Bronchus fibroblast of lung (primary cell): Measurements from ENCODE around the gene RSPO3. TPM values are rescaled to one million over a fixed set of nuclear protein-coding genes. Genes with fewer than 3 reads are reported as not detected.

ENCODE experiments used
- total RNA-seq: library from RNA; depleted of rRNA; stranded (reverse); fragments of >200 nt; gene quantifications from 2 replicates; pipeline ENCODE4 v1.2.3, GENCODE V29; 2015

Gene RSPO3
- not detected in 2 replicates for total RNA-seq

GRCh38 chr6:127118298-127119101 lies at the start of gene RSPO3:
TSS of gene RSPO3 (plus strand) at chr6:127118671. CDS start at chr6:127119193, 522 bp downstream.

Other genes starting within 250 kb of the RSPO3 start
- gene RNF146, start 148.2 kb downstream of the RSPO3 start, total RNA-seq = 13.4 and 16.1 TPM in 2 replicates
- gene ECHDC1, start 224.9 kb downstream of the RSPO3 start, total RNA-seq = 56.2 and 56.3 TPM in 2 replicates